ENCODE measurements around the gene CASKIN2.

CASKIN2 gene

GRCh38 chr17:75515496-75516254 lies at the start of gene CASKIN2:
TSS of gene CASKIN2 (minus strand) at chr17:75515537. CDS start at chr17:75513804, 1,733 bp downstream.
- TF ChIP-seq ZFP30 (CRISPR knock-in tag; IDR thresholded peaks at IDR 0.05) (peak; percentile 48; the same call in 1 of the 2 replicates), BACH2 (CRISPR knock-in tag; IDR thresholded peaks at IDR 0.05; ENCODE audit: borderline replicate concordance) (no peak), CSRNP3 (CRISPR knock-in tag; IDR thresholded peaks at IDR 0.05) (no peak), ISL1 (CRISPR knock-in tag; IDR thresholded peaks at IDR 0.05) (no peak), ZC3H10 (CRISPR knock-in tag; IDR thresholded peaks at IDR 0.05) (no peak), OSR1 (CRISPR knock-in tag; IDR thresholded peaks at IDR 0.05) (no peak), TCF4 (CRISPR knock-in tag; IDR thresholded peaks at IDR 0.05; ENCODE audit: borderline replicate concordance) (no peak), ESRRG (CRISPR knock-in tag; IDR thresholded peaks at IDR 0.05) (no peak), ZNF565 (CRISPR knock-in tag; conservative IDR thresholded peaks at IDR 0.05; ENCODE audit: low read depth) (no peak), ZFP3 (CRISPR knock-in tag; IDR thresholded peaks at IDR 0.05) (peak; percentile 60), ZNF8 (CRISPR knock-in tag; IDR thresholded peaks at IDR 0.05) (0 out of 2 replicates have a peak, but pooled peaks have one; percentile 40), POU6F1 (CRISPR knock-in tag; IDR thresholded peaks at IDR 0.05; ENCODE audit: borderline replicate concordance, low read depth) (no peak), TSHZ2 (CRISPR knock-in tag; IDR thresholded peaks at IDR 0.05) (0 out of 2 replicates have a peak, but pooled peaks have one; percentile 27), ZNF70 (CRISPR knock-in tag; IDR thresholded peaks at IDR 0.05) (no peak), ARNTL (CRISPR knock-in tag; IDR thresholded peaks at IDR 0.05; ENCODE audit: borderline replicate concordance, low read depth) (peak; percentile 55; the same call in 1 of the 2 replicates), RARB (CRISPR knock-in tag; IDR thresholded peaks at IDR 0.05) (no peak), CREB5 (CRISPR knock-in tag; IDR thresholded peaks at IDR 0.05; ENCODE audit: low read depth) (no peak), PPARA (CRISPR knock-in tag; IDR thresholded peaks at IDR 0.05; ENCODE audit: borderline replicate concordance) (no peak), SNAI2 (CRISPR knock-in tag; IDR thresholded peaks at IDR 0.05) (peak; percentile 84; the same call in 1 of the 2 replicates), PATZ1 (CRISPR knock-in tag; IDR thresholded peaks at IDR 0.05; ENCODE audit: borderline replicate concordance) (no peak), GLIS3 (CRISPR knock-in tag; IDR thresholded peaks at IDR 0.05) (no peak), CSDC2 (CRISPR knock-in tag; IDR thresholded peaks at IDR 0.05) (peak; percentile 94; the same call in 1 of the 2 replicates), TOX (CRISPR knock-in tag; IDR thresholded peaks at IDR 0.05; ENCODE audit: borderline replicate concordance) (no peak)
- ATAC-seq, result peak; percentile 82

- peak; percentile 20; the same call in 2 of the 3 replicates for ATAC-seq
Observed at GRCh38 chr17:75565066-75565465, 49.7 kb upstream of the CASKIN2 start.

More at GRCh38 chr17:75565066-75565465, 49.7 kb upstream of the CASKIN2 start:
- TF ChIP-seq CSDC2 (CRISPR knock-in tag; IDR thresholded peaks at IDR 0.05), result no peak
- TF ChIP-seq PATZ1 (CRISPR knock-in tag; IDR thresholded peaks at IDR 0.05; ENCODE audit: borderline replicate concordance), result no peak
- no peak for TF ChIP-seq ZNF70 (CRISPR knock-in tag; IDR thresholded peaks at IDR 0.05)
- TF ChIP-seq SNAI2 (CRISPR knock-in tag; IDR thresholded peaks at IDR 0.05), result no peak
- no peak for TF ChIP-seq TCF4 (CRISPR knock-in tag; IDR thresholded peaks at IDR 0.05; ENCODE audit: borderline replicate concordance)
- no peak for TF ChIP-seq ZFP3 (CRISPR knock-in tag; IDR thresholded peaks at IDR 0.05)
- TF ChIP-seq ZNF565 (CRISPR knock-in tag; conservative IDR thresholded peaks at IDR 0.05; ENCODE audit: low read depth), result no peak
- no peak for TF ChIP-seq ISL1 (CRISPR knock-in tag; IDR thresholded peaks at IDR 0.05)
- no peak for TF ChIP-seq CREB5 (CRISPR knock-in tag; IDR thresholded peaks at IDR 0.05; ENCODE audit: low read depth)
- no peak for TF ChIP-seq ESRRG (CRISPR knock-in tag; IDR thresholded peaks at IDR 0.05)
- TF ChIP-seq CSRNP3 (CRISPR knock-in tag; IDR thresholded peaks at IDR 0.05), result no peak
- TF ChIP-seq ARNTL (CRISPR knock-in tag; IDR thresholded peaks at IDR 0.05; ENCODE audit: borderline replicate concordance, low read depth), result no peak
- TF ChIP-seq OSR1 (CRISPR knock-in tag; IDR thresholded peaks at IDR 0.05), result no peak
- no peak for TF ChIP-seq TOX (CRISPR knock-in tag; IDR thresholded peaks at IDR 0.05; ENCODE audit: borderline replicate concordance)

Data from SK-N-SH treated with all-trans-retinoic acid at 6 μM for 48 hours (cell line).